Lower leg skin (tissue), 3 donors: ENCODE results near the gene SPIRE1.

Experiments used
- POLR2A ChIP-seq, 2 donors: fragments of 450-650 bp; IDR thresholded peaks; one replicate each; pipeline ENCODE4 v1.6.1; 2016 to 2017; ENCODE audit warnings: antibody characterized with exemption in 2 of 2, mild to moderate bottlenecking in 1 of 2, moderate library complexity in 1 of 2
- TF ChIP-seq, protein P1 (sequence below), 3 donors: fragments of 450-650 bp; IDR thresholded peaks; one replicate each; pipeline ENCODE4 v1.5.1; 2016; ENCODE audit warnings: antibody characterized with exemption in 3 of 3, mild to moderate bottlenecking in 3 of 3, moderate library complexity in 2 of 3

DNA sequence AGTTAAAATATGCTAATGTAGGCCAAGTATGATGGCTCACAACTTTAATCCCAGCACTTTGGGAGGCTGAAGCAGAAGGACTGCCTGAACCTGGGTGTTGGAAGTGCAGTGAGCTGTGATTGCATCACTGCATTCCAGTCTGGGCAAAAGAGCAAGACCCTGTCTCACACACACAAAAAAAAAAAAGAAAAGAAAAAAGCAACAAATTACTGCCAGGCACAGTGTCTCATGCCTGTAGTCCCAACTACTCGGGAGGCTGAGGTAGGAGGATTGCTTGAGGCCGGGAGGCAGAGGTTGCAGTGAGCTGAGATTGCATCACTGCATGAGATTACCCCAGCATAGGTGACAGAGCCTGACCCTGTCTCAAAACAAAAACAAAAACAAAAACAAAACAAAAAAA lies 139.6 kb downstream of the SPIRE1 start:
- TF ChIP-seq, protein P1, sequence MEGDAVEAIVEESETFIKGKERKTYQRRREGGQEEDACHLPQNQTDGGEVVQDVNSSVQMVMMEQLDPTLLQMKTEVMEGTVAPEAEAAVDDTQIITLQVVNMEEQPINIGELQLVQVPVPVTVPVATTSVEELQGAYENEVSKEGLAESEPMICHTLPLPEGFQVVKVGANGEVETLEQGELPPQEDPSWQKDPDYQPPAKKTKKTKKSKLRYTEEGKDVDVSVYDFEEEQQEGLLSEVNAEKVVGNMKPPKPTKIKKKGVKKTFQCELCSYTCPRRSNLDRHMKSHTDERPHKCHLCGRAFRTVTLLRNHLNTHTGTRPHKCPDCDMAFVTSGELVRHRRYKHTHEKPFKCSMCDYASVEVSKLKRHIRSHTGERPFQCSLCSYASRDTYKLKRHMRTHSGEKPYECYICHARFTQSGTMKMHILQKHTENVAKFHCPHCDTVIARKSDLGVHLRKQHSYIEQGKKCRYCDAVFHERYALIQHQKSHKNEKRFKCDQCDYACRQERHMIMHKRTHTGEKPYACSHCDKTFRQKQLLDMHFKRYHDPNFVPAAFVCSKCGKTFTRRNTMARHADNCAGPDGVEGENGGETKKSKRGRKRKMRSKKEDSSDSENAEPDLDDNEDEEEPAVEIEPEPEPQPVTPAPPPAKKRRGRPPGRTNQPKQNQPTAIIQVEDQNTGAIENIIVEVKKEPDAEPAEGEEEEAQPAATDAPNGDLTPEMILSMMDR (IDR thresholded peaks at IDR 0.05) = no peak
- no peak for TF ChIP-seq POLR2A (IDR thresholded peaks at IDR 0.05)
